ENCODE results near the gene ZBTB40.

Gene ZBTB40

DNA sequence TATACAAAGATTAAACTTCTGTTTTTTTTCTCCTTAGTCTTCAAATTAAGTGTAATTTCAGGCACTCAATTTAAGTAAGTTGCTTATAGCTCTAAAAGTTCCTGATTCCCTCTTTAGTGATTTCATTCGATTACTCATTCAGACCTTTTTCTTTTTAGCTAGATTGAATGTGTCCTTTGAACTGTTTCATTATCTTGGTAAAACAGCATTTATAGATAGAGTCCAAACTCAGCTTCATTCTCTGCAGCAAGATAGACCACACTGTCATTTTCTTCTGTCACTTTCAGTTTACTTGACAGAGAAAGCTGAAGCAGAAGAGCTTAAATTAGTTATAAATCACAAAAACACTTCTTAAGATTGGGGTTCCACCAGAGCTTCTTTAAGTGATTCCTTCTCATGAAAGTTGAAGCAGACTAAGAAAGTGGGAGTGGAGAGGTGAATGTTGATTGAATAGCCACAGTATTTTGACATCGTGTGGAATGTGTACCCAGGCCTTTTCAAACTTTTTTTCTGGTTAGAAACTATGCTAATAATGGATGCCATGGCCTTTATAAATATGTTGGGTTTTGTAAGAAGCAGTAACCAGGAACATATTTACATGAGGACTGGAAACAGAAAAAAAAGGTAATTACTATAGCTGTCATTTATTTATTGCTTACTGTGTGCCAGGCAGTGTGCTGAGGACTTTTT is 52.2 kb downstream of the ZBTB40 start:
- peak; percentile 76 for DNase-seq (ENCODE audit: low read depth)

- DNase-seq (ENCODE audit: low read depth) = no peak
Measured at GRCh38 chr1:22506130-22506692, 54.6 kb downstream of the ZBTB40 start.

GRCh38 chr1:22507587-22507986 is 55.9 kb downstream of the ZBTB40 start:
- no peak for DNase-seq (ENCODE audit: low read depth)

DNA sequence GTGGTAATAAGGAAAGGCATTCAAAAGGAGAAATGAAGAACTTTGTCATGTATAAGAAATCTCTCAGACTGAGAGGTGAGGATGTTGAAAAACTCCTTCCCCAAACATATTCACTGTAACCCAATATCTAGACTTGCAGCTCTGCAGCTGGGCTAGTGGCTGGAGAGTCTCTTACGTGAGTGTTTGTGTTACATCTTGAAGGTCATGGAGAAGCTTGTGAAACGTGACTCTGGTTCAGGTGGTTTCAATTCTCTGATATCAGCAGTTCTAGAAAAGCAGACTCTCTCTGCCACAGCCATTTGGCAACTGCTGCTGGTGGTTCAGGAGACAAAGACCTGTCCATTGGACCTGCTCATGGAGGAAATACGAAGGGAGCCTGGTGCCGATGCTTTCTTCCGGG is 56.7 kb downstream of the ZBTB40 start:
- peak; percentile 56 for DNase-seq (ENCODE audit: low read depth)

DNA sequence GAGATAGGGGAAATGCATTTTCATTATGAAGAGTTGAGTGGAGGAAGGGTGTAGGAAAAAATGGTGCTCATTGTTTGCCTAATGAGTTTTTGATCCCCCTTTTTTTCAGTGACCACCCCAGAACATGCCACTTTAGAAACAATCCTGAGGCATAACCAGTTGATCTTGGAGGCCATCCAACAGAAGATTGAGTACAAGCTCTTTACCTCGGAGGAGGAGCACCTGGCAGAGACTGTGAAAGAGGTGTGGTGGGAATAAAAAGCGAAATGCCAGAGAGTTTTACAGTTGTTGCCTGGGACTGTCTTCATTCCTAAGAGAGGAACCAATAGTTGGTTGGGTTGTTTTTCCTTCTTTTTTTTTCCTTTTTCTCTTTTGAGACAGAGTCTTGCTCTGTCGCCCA is 57.3 kb downstream of the ZBTB40 start:
- DNase-seq (ENCODE audit: low read depth) = no peak

DNA sequence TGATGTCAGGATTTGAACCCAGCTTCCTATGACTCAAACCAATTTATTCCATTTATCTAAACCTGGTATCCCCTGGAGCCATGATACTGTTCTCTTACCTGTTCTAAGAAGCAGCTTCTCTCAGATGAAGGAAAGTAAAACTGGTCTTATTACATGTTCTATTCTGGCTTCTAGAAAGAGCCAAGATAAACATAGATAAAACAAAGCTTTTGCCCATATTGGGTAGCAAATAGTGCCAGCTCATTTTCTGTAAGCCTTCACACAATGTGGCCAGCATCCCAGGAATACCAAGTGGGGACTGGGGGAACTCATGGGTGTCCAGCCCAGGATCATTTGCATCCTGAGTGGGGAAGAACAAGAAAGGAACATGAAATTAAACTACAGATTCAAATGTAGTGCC is 58.2 kb downstream of the ZBTB40 start:
- no peak for DNase-seq (ENCODE audit: low read depth)

DNA sequence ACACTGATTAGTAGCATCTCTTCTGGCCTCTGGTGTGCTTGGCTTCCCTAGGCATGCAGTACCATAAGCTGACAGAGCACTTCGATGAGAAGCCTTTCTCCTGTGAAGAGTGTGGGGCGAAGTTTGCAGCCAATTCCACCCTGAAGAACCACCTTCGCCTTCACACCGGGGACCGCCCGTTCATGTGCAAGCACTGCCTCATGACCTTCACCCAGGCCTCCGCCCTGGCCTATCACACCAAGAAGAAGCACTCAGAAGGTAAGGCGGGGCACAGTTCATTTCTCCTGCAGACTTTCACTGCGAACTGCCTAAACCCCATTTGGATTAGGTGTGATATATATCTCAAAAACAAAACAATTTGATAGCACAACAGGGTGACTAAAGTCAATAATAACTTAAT is 61.2 kb downstream of the ZBTB40 start:
- DNase-seq (ENCODE audit: low read depth) = no peak

- DNase-seq (ENCODE audit: low read depth) = no peak
Measured at GRCh38 chr1:22516906-22517571, 65.4 kb downstream of the ZBTB40 start.

- DNase-seq (ENCODE audit: low read depth) = peak; percentile 42
Measured at GRCh38 chr1:22517956-22518355, 66.3 kb downstream of the ZBTB40 start.

DNA sequence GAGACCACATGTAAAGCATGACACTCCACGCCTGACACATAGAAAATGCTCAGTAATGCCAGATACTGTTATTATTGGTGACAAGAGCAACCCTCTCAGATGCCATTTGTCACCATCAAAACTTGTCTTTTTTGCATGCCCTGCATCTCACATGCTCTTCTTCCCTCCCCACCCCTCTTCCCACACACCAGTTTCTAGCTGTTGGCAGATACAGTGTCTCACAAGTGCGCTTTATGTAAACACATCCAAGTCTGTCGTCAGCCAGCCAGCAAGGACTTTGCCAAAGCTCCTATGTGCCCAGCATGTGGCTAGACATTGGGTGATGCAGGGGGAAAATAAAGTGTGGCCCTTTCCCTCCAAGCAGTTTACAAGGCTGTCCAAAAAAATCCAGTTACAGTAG is 66.7 kb downstream of the ZBTB40 start:
- DNase-seq (ENCODE audit: low read depth) = no peak

- no peak for DNase-seq (ENCODE audit: low read depth)
Measured at GRCh38 chr1:22520871-22521270, 69.2 kb downstream of the ZBTB40 start.

- no peak for DNase-seq (ENCODE audit: low read depth)
Measured at GRCh38 chr1:22521692-22522091, 70.0 kb downstream of the ZBTB40 start.

DNA sequence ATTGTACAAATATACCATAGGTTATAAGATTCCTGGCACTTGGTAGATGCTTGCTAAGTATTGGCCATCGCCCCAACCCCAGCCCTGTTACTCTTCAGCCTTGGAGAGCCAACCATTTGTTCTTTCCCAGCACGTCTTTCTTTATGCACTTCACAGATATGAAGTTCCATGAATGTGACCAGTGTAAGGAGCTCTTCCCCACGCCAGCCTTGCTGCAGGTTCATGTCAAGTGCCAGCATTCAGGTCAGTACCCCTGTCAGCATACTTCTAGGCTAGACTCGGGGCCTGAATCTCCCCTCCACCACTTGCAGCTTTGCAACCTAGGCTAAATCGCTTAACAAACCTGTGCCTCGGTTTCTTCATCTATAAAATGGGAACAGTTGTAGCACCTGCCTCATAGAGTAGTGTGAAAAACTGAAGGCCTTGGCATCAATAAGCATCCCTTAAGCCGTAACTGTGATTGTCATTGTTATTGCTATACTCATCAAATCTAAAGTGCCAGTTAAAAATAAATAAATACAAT is 70.6 kb downstream of the ZBTB40 start:
- no peak for DNase-seq (ENCODE audit: low read depth)

DNA sequence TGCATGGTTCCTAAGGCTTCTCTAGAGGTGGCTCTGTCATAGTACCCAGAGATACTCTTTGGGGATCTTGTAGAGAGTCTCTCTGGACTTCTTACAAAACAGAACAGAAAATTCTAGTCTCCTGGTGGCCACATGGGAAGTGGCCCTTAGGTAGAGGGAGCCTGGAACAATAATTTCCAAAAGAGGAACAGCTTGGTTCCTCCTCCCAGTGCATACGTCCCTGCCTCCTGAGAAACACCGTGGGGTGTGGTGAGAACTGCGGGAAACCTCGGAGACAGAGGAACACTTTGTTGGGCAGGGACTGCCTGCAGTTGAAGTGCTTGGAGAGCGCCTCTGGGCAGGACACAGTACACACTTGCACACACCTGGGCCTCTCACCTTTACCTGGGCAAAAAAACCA is 72.8 kb downstream of the ZBTB40 start:
- no peak for DNase-seq (ENCODE audit: low read depth)

- DNase-seq (ENCODE audit: low read depth) = no peak
Measured at GRCh38 chr1:22525211-22525610, 73.6 kb downstream of the ZBTB40 start.

GRCh38 chr1:22525646-22526045 is 74.0 kb downstream of the ZBTB40 start:
- DNase-seq (ENCODE audit: low read depth) = no peak

- DNase-seq (ENCODE audit: low read depth) = no peak
Measured at GRCh38 chr1:22526098-22526497, 74.4 kb downstream of the ZBTB40 start.

- DNase-seq (ENCODE audit: low read depth) = no peak
Measured at GRCh38 chr1:22526677-22527076, 75.0 kb downstream of the ZBTB40 start.

DNA sequence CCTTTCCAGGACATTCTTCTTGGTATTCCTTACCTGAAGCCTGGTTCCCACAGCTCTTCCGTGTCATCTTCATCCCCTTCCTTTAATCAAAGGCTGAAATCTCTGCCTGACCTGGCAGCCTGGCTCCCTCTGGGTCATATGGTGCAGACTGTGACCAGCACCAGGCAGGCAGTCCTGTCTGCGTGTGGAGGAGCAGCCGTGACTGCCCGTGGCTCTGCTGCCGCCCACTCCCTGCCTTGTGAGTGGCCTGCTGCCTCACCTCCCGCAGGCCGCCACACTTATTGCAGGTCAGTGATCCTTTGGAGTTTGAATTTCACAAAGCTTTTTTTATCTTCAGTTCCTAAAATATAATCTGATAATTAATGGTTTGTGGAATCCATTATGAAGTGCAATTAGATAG is 75.5 kb downstream of the ZBTB40 start:
- no peak for DNase-seq (ENCODE audit: low read depth)

DNA sequence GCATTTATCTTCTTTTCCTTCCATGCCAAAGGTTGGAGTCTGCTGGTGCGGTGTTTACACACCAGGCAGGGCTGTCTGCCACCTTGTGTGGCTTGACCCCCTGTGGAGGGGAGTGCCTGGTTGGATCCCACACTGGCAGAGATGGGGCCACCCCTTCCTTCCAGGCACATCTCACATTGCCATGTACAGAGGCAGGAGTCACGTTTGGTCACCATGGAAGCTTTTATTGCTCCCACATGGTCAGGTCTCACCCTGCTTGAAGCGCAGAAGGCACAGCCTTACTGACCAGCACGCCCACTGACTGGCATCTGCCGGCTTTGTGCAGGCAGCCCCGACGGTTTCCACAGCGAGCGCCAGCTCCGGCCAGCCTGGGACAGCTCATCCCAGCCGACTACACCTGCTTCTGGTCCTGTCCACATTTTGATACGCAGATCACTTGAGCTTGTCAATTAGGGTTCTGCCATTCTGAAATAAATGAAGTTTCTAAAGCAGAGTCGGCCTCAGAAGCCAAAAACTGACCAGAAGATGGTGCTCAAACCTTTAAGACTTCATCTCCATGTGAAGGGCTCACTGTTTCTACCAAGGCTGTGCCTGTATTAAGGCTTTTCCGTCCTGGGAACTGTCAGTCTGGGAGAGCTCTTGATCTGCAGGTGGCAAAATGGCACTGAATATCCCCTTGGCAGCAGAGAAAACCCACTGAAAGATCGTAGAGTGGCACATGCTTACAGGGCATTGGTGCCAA is 76.1 kb downstream of the ZBTB40 start:
- no peak for DNase-seq (ENCODE audit: low read depth)

DNA sequence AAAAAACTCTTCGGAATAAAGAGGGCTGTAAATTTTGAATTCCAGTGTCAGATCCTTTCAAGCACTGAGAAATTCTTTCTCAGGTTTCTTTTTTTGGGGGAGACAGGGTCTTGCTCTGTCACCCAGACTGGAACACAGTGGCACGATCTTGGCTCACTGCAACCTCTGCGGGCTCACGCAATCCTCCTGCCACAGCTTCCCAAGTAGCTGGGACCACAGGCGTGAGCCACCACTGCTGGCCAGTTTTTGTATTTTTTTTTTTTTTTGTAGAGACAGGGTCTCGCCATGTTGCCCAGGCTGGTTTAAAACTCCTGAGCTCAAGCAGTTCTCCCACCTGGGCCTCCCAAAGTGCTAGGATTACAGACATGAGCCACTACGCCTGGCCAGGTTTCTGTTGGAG is 76.8 kb downstream of the ZBTB40 start:
- no peak for DNase-seq (ENCODE audit: low read depth)

GRCh38 chr1:22529901-22530621 is 78.4 kb downstream of the ZBTB40 start:
- no peak for DNase-seq (ENCODE audit: low read depth)

Measured in iris pigment epithelial cell (primary cell).